K562 (cell line): Measurements from ENCODE around the gene LEAP2. TPM values are rescaled to one million over a fixed set of nuclear protein-coding genes. Genes with fewer than 3 reads are reported as not detected.

Experiments
- ATAC-seq: fragments of 200-7000 bp; cut with Tn5 transposase; 3 replicates; pipeline ENCODE4 v1.9.1; 2020; ENCODE audit warnings: moderate library complexity
- BruUV-seq: library from RNA; stranded (reverse); fragments of 400-500 nt; replicated peaks from 2 replicates; lab custom pipeline; 2021; lab: Mats Ljungman, UMichigan
- CTCF ChIA-PET: fragments of 300-600 bp; formaldehyde crosslinking; extraction: SDS; loops from one replicate; lab custom pipeline; 2021; ENCODE audit warnings: low intra/inter-chr PET ratio; lab: Yijun Ruan, JAX
- POLR2A ChIA-PET: fragments of 300-600, 350-650 bp; sonication (Branson Sonifier 250); formaldehyde crosslinking; extraction: SDS; loops from one replicate; lab custom pipeline; 2021; ENCODE audit warnings: antibody characterized with exemption, inconsistent platforms; lab: Yijun Ruan, JAX
- DNase-seq, 4 experiments: peaks; one replicate each; pipeline versions ENCODE4 v3.0.0 to v3.0.0-alpha.2; 2011 to 2018; ENCODE audit warnings: low spot score in 3 of 4, mixed read lengths in 3 of 4; ENCODE audit errors: extremely low read depth in 1 of 4
- FAIRE-seq: peaks from 2 replicates; lab custom pipeline; 2011; peaks lifted over from hg19 to GRCh38; lab: Jason Lieb, UNC
- H2AFZ ChIP-seq: 2 replicates; pipeline ENCODE4 v1.6.0; 2011; ENCODE audit warnings: low read depth, low read length, control low read depth, inconsistent platforms
- H3K27ac ChIP-seq: fragments of 200-600 bp; 3 replicates; pipeline ENCODE4 v1.8.0; 2011; ENCODE audit warnings: low read depth, mild to moderate bottlenecking, control low read depth, inconsistent platforms, low read length, moderate library complexity, mixed read lengths; ENCODE audit errors: extremely low read depth
- H3K27me3 ChIP-seq, 2 experiments: fragments of 300-600 bp in 1 of 2; 2 replicates in 1 of 2; 3 replicates in 1 of 2; pipeline versions ENCODE4 v1.6.0 to v1.8.0; 2011; ENCODE audit warnings: inconsistent platforms in 2 of 2, low read length in 2 of 2, mild to moderate bottlenecking in 1 of 2, mixed read lengths in 1 of 2, moderate library complexity in 1 of 2; ENCODE audit not compliant: control insufficient read depth in 2 of 2, insufficient read depth in 2 of 2
- H3K36me3 ChIP-seq: fragments of 300-600 bp; 3 replicates; pipeline ENCODE4 v1.8.0; 2011; ENCODE audit warnings: mild to moderate bottlenecking, low read length, inconsistent platforms; ENCODE audit not compliant: control insufficient read depth, insufficient read depth
- H3K4me1 ChIP-seq, 2 experiments: fragments of 200-600 bp in 1 of 2; replicated peaks in 1 of 2; 2 replicates in 1 of 2; 3 replicates in 1 of 2; pipeline versions ENCODE4 v1.5.1 to v1.8.0; 2011; ENCODE audit warnings: inconsistent platforms in 2 of 2, low read length in 2 of 2, mild to moderate bottlenecking in 1 of 2, mixed read lengths in 1 of 2, moderate library complexity in 1 of 2; ENCODE audit not compliant: control insufficient read depth in 2 of 2, insufficient read depth in 2 of 2
- H3K4me2 ChIP-seq: 2 replicates; pipeline ENCODE4 v1.6.1; 2011; ENCODE audit warnings: low read length, control low read depth, inconsistent platforms, mixed read lengths; ENCODE audit not compliant: insufficient read depth
- H3K4me3 ChIP-seq: fragments of 200-600 bp; sonication (generic), shearing (Covaris generic); 2 replicates; pipeline ENCODE4 v1.5.1; 2016; ENCODE audit warnings: control low read depth, inconsistent platforms
- H3K79me2 ChIP-seq: fragments of 200-600 bp; 3 replicates; pipeline ENCODE4 v1.8.0; 2011; ENCODE audit warnings: low read length, inconsistent platforms; ENCODE audit not compliant: control insufficient read depth, insufficient read depth
- H3K9ac ChIP-seq, 2 experiments: 2 replicates each; pipeline versions ENCODE4 v1.6.0 to v1.6.1; 2011; ENCODE audit warnings: low read depth in 2 of 2, low read length in 2 of 2, control low read depth in 1 of 2, inconsistent platforms in 1 of 2, mild to moderate bottlenecking in 1 of 2, mixed read lengths in 1 of 2; ENCODE audit not compliant: insufficient read depth in 1 of 2
- H3K9me1 ChIP-seq: one replicate; pipeline ENCODE4 v1.6.0; 2011; ENCODE audit warnings: inconsistent platforms, mild to moderate bottlenecking, low read length, moderate library complexity; ENCODE audit not compliant: control insufficient read depth, insufficient read depth
- H3K9me3 ChIP-seq: replicated peaks from 2 replicates; pipeline ENCODE4 v1.5.1; 2011; ENCODE audit warnings: low read depth, low read length, inconsistent platforms; ENCODE audit not compliant: control insufficient read depth, insufficient read depth
- H4K20me1 ChIP-seq: replicated peaks from 2 replicates; pipeline ENCODE4 v1.6.1; 2011; ENCODE audit warnings: low read length, inconsistent platforms, mixed read lengths; ENCODE audit not compliant: control insufficient read depth, insufficient read depth
- CCAR2 ChIP-seq: fragments of 200-400 bp; formaldehyde crosslinking; IDR thresholded peaks from 2 replicates; pipeline ENCODE4 v1.6.1; 2017; ENCODE audit warnings: mild to moderate bottlenecking, low read depth, low read length
- EGR1 ChIP-seq: fragments of 450-650 bp; conservative IDR thresholded peaks from 2 replicates; pipeline ENCODE4 v1.6.1; 2017; ENCODE audit warnings: mild to moderate bottlenecking
- ILF3 ChIP-seq: fragments of 450-650 bp; IDR thresholded peaks from 2 replicates; pipeline ENCODE4 v1.6.1; 2018; ENCODE audit warnings: antibody characterized with exemption, mild to moderate bottlenecking, moderate library complexity, borderline replicate concordance
- MTA1 ChIP-seq: fragments of 450-650 bp; IDR thresholded peaks from 2 replicates; pipeline ENCODE4 v1.6.1; 2017; ENCODE audit warnings: borderline replicate concordance
- RERE ChIP-seq: sonication (generic); formaldehyde crosslinking; IDR thresholded peaks from 2 replicates; pipeline ENCODE4 v1.8.0; 2023; ENCODE audit warnings: missing genetic modification reagents, mild to moderate bottlenecking, borderline replicate concordance
- SMC3 ChIP-seq: conservative IDR thresholded peaks from 2 replicates; pipeline ENCODE4 v1.6.1; 2011; ENCODE audit warnings: low read depth, low read length, improper control_type of control experiment; ENCODE audit not compliant: insufficient read depth
- SOX6 ChIP-seq: fragments of 450-650 bp; IDR thresholded peaks from 2 replicates; pipeline ENCODE4 v1.6.1; 2014; ENCODE audit warnings: mild to moderate bottlenecking
- XRCC3 ChIP-seq: fragments of 450-650 bp; IDR thresholded peaks from 2 replicates; pipeline ENCODE4 v1.6.1; 2017; ENCODE audit warnings: mild to moderate bottlenecking, moderate library complexity
- ZNF280A ChIP-seq: fragments of 450-650 bp; IDR thresholded peaks from 2 replicates; pipeline ENCODE4 v1.6.1; 2018; ENCODE audit warnings: mild to moderate bottlenecking, low read depth; ENCODE audit not compliant: partially characterized antibody
- ZNF644 ChIP-seq: fragments of 200-800 bp; sonication (Bioruptor generic); IDR thresholded peaks from 2 replicates; pipeline ENCODE4 v1.6.1; 2016; ENCODE audit warnings: low read depth, missing genetic modification characterization, missing compliant biosample characterization
- WGBS: fragments of 100-300 bp; shearing (Covaris generic); methylation state at CpG from one replicate; pipeline ENCODE4 v1.1.6; 2016; ENCODE audit warnings: low coverage, mixed read lengths; ENCODE audit not compliant: insufficient coverage; ENCODE audit errors: missing lambda C conversion rate; 5-methylcytosine and 5-hydroxymethylcytosine counted together
- in situ Hi-C: fragments of 300-500 bp; cut with MboI; formaldehyde crosslinking; loops from 4 replicates; pipeline ENCODE4 v1.15.0; 2018; ENCODE audit warnings: inconsistent platforms, mixed read lengths
- intact Hi-C: fragments of 100-400 bp; cut with micrococcal nuclease; formaldehyde crosslinking; loops from 2 replicates; pipeline ENCODE4 v1.14.2; 2022
- polyA plus RNA-seq, 8 experiments: library from polyadenylated mRNA; depleted of rRNA in 4 of 8; stranded (reverse) in 5 of 8; unstranded in 3 of 8; fragments of >200 nt; fragmentation: Nextera tagmentation in 2 of 8; fragmentation: Illumina TruSeq in 1 of 8; extraction: Ambion mirVana in 2 of 8; extraction: Trizol in 1 of 8; gene quantifications; 2 replicates each; pipeline versions ENCODE4 v1.2.1 to v1.2.3, GENCODE V29; 2011 to 2014; ENCODE audit warnings: inconsistent platforms in 1 of 8, missing spikeins in 1 of 8
- total RNA-seq, 7 experiments: library from RNA; depleted of rRNA in 6 of 7; stranded (reverse); fragments of >200 nt in 6 of 7; fragmentation: Illumina TruSeq in 2 of 7; extraction: Trizol in 2 of 7; gene quantifications; 2 replicates each; pipeline versions ENCODE4 v1.2.1 to v1.2.3, GENCODE V29; 2011 to 2021; ENCODE audit warnings: low replicate concordance in 1 of 7

LEAP2 gene
- total and polyA plus RNA-seq, 9 of the 15 experiments (the other 6 are each of a cell fraction or from before 2014, with no cell fraction given), result 1.1 to 5.6 (median 2.5) TPM

GRCh38 chr5:132826424-132827082 lies 46.9 kb upstream of the LEAP2 start (continued):
- TF ChIP-seq ZNF280A (no peak), ZNF644 (no peak)

GRCh38 chr5:132827943-132828673 lies 45.4 kb upstream of the LEAP2 start:
- ATAC-seq (no peak), FAIRE-seq (no peak), DNase-seq (no peak)
- TF ChIP-seq EGR1 (peak; percentile 39; the same call in 1 of the 2 replicates), XRCC3 (no peak), ILF3 (no peak), CCAR2 (no peak), SMC3 (no peak), RERE (no peak), SOX6 (no peak), MTA1 (no peak)
- Histone ChIP-seq H3K36me3 (peaks cover 46% of the 10 kb centered on the region; the same call in 2 of the 3 replicates), H3K79me2 (peaks cover 23% of the 10 kb centered on the region), H2AFZ (no peak overlapping the region), H3K9ac (peak overlapping the region in 1 of 2 experiments; percentile 28; a peak in 1 of 4 replicates), H3K4me3 (no peak overlapping the region), H3K4me1 (peaks cover 18 to 33% of the 10 kb centered on the region in 2 experiments; a peak in 4 of 5 replicates), H3K9me1 (no peaks in the 10 kb centered on the region), H4K20me1 (no peaks in the 10 kb centered on the region), H3K4me2 (no peak overlapping the region), H3K27ac (no peak overlapping the region), H3K27me3 (no peaks in the 10 kb centered on the region), H3K9me3 (no peaks in the 10 kb centered on the region)
- 60% methylated on average over 4 of the region's 4 CpGs for WGBS
- in situ Hi-C loops (loop anchor here (5.0 kb wide), 1 partner anchor 71 kb away; no protein-coding TSS in a partner anchor), intact Hi-C loops (no loop called here)
- POLR2A ChIA-PET, result interaction anchor here (0.6 to 3.9 kb wide), 6 partner anchors 7 to 197 kb away, joined by 3 to 22 read pairs (median 7); partner anchors contain the start of genes GDF9 and UQCRQ
- BruUV-seq, result TSS peak; percentile 37
- CTCF ChIA-PET, result no interaction called here
